HepG2 (cell line): ENCODE results near the gene DISP2. TPM values are rescaled to one million over a fixed set of nuclear protein-coding genes. Genes with fewer than 3 reads are reported as not detected.

Experiments used
- ATAC-seq: fragments of 200-7000 bp; cut with Tn5 transposase; 3 replicates; pipeline ENCODE4 v1.9.1; 2020; ENCODE audit warnings: mild to moderate bottlenecking, moderate library complexity
- BruUV-seq: library from RNA; stranded (reverse); fragments of 400-500 nt; replicated peaks from 2 replicates; lab custom pipeline; 2021; lab: Mats Ljungman, UMichigan
- CTCF ChIA-PET: fragments of 300-600 bp; formaldehyde crosslinking; extraction: SDS; loops from one replicate; lab custom pipeline; 2021; ENCODE audit warnings: low total read pairs, inconsistent platforms, low intra/inter-chr PET ratio; lab: Yijun Ruan, JAX
- POLR2A ChIA-PET: fragments of 350-600 bp; sonication (Branson Sonifier 250); formaldehyde crosslinking; loops from one replicate; lab custom pipeline; 2020; ENCODE audit warnings: antibody characterized with exemption, inconsistent platforms; lab: Yijun Ruan, JAX
- DNase-seq: peaks from one replicate; pipeline ENCODE4 v3.0.0-alpha.2; 2015; ENCODE audit warnings: low spot score
- FAIRE-seq: peaks from 3 replicates; lab custom pipeline; 2011; peaks lifted over from hg19 to GRCh38; lab: Jason Lieb, UNC
- H2AFZ ChIP-seq: one replicate; pipeline ENCODE4 v1.6.1; 2011; ENCODE audit warnings: low read length, inconsistent platforms
- H3K27ac ChIP-seq: fragments of 300-600 bp; 3 replicates; pipeline ENCODE4 v1.8.0; 2011; ENCODE audit warnings: mixed run types, mild to moderate bottlenecking, mixed read lengths, low read length, inconsistent platforms; ENCODE audit not compliant: insufficient read depth; ENCODE audit errors: extremely low read length
- H3K27me3 ChIP-seq, 2 experiments: fragments of 200-600 bp in 1 of 2; 2 replicates in 1 of 2; 3 replicates in 1 of 2; pipeline versions ENCODE4 v1.6.0 to v1.8.0; 2011; ENCODE audit warnings: low read length in 2 of 2, mild to moderate bottlenecking in 2 of 2, moderate library complexity in 2 of 2, inconsistent platforms in 1 of 2; ENCODE audit not compliant: insufficient read depth in 2 of 2, control insufficient read depth in 1 of 2
- H3K36me3 ChIP-seq, 2 experiments: fragments of 200-600 bp in 1 of 2; replicated peaks in 1 of 2; 2 replicates in 1 of 2; 3 replicates in 1 of 2; pipeline versions ENCODE4 v1.5.1 to v1.8.0; 2011; ENCODE audit warnings: low read length in 2 of 2, inconsistent platforms in 1 of 2; ENCODE audit not compliant: insufficient read depth in 2 of 2, control insufficient read depth in 1 of 2
- H3K4me1 ChIP-seq: 2 replicates; pipeline ENCODE4 v1.5.1; 2012; ENCODE audit warnings: low read length, inconsistent platforms; ENCODE audit not compliant: insufficient read depth
- H3K4me2 ChIP-seq: 2 replicates; pipeline ENCODE4 v1.6.0; 2011; ENCODE audit warnings: low read depth, low read length, inconsistent platforms
- H3K4me3 ChIP-seq, 3 experiments: fragments of 200-600 bp in 1 of 3; sonication (generic), shearing (Covaris generic) in 1 of 3; replicated peaks in 1 of 3; 2 replicates each; pipeline ENCODE4 v1.5.1; 2011 to 2016; ENCODE audit warnings: low read length in 3 of 3, inconsistent platforms in 2 of 3, low read depth in 2 of 3, mild to moderate bottlenecking in 2 of 3, control low read depth in 1 of 3, mixed read lengths in 1 of 3; ENCODE audit not compliant: insufficient read depth in 1 of 3
- H3K79me2 ChIP-seq: one replicate; pipeline ENCODE4 v1.6.1; 2011; ENCODE audit warnings: low read length, inconsistent platforms; ENCODE audit not compliant: insufficient read depth
- H3K9ac ChIP-seq: 2 replicates; pipeline ENCODE4 v1.6.0; 2011; ENCODE audit warnings: mild to moderate bottlenecking, low read depth, low read length, inconsistent platforms; ENCODE audit not compliant: insufficient read depth
- H3K9me3 ChIP-seq: 2 replicates; pipeline ENCODE4 v1.5.1; 2012; ENCODE audit warnings: mild to moderate bottlenecking, low read length
- H4K20me1 ChIP-seq: 2 replicates; pipeline ENCODE4 v1.6.0; 2011; ENCODE audit warnings: inconsistent platforms, mild to moderate bottlenecking, low read length, moderate library complexity; ENCODE audit not compliant: insufficient read depth
- GRHL1 ChIP-seq: sonication (generic); formaldehyde crosslinking; conservative IDR thresholded peaks from 2 replicates; pipeline ENCODE4 v1.8.0; 2022; ENCODE audit warnings: missing genetic modification reagents
- HOMEZ ChIP-seq: IDR thresholded peaks from 2 replicates; pipeline ENCODE4 v1.6.1; 2016; ENCODE audit warnings: low read depth
- RBAK ChIP-seq: sonication (generic); formaldehyde crosslinking; IDR thresholded peaks from 2 replicates; pipeline ENCODE4 v1.5.1; 2020; ENCODE audit warnings: mild to moderate bottlenecking, missing genetic modification reagents
- SNRNP70 ChIP-seq: fragments of 200-400 bp; formaldehyde crosslinking; IDR thresholded peaks from 2 replicates; pipeline ENCODE4 v1.6.1; 2017; ENCODE audit warnings: mild to moderate bottlenecking, low read depth, low read length, moderate library complexity
- TBL1XR1 ChIP-seq: fragments of 150-350 bp; IDR thresholded peaks from 2 replicates; pipeline ENCODE4 v1.6.1; 2014; ENCODE audit warnings: borderline replicate concordance, low read length; ENCODE audit not compliant: partially characterized antibody
- ZFP36 ChIP-seq: fragments of 150-350 bp; IDR thresholded peaks from 2 replicates; pipeline ENCODE4 v1.6.1; 2018; ENCODE audit warnings: borderline replicate concordance, low read length, low read depth; ENCODE audit not compliant: partially characterized antibody
- ZFP62 ChIP-seq: sonication (generic); formaldehyde crosslinking; IDR thresholded peaks from 2 replicates; pipeline ENCODE4 v1.4.0; 2020; ENCODE audit warnings: missing genetic modification reagents
- ZGPAT ChIP-seq: IDR thresholded peaks from 2 replicates; pipeline ENCODE4 v1.6.1; 2016; ENCODE audit warnings: mild to moderate bottlenecking
- ZNF264 ChIP-seq: sonication (generic); formaldehyde crosslinking; IDR thresholded peaks from 2 replicates; pipeline ENCODE4 v1.4.0; 2020; ENCODE audit warnings: missing genetic modification reagents
- ZNF335 ChIP-seq: sonication (generic); formaldehyde crosslinking; IDR thresholded peaks from 2 replicates; pipeline ENCODE4 v1.4.0; 2020; ENCODE audit warnings: missing genetic modification reagents
- ZNF75D ChIP-seq: sonication (generic); formaldehyde crosslinking; IDR thresholded peaks from 2 replicates; pipeline ENCODE4 v1.8.1; 2023; ENCODE audit warnings: missing genetic modification reagents, mild to moderate bottlenecking, borderline replicate concordance
- ZNF781 ChIP-seq: sonication (generic); formaldehyde crosslinking; IDR thresholded peaks from 2 replicates; pipeline ENCODE4 v1.5.1; 2020; ENCODE audit warnings: borderline replicate concordance, mild to moderate bottlenecking, missing genetic modification reagents; ENCODE audit errors: not compliant biosample characterization
- ZNF891 ChIP-seq: sonication (generic); formaldehyde crosslinking; IDR thresholded peaks from 2 replicates; pipeline ENCODE4 v1.5.0; 2020; ENCODE audit warnings: mild to moderate bottlenecking, missing genetic modification reagents
- WGBS: methylation state at CpG from one replicate; pipeline ENCODE4 v1.1.6; 2017; ENCODE audit warnings: low lambda C conversion rate; 5-methylcytosine and 5-hydroxymethylcytosine counted together
- in situ Hi-C: cut with HindIII; loops from 2 replicates; pipeline ENCODE4 v1.10.0; 2017; ENCODE audit warnings: low pct_unique_long_range_greater_than_20kb; ENCODE audit not compliant: extremely low pct_ligation_motif_present
- intact Hi-C: fragments of 100-400 bp; cut with micrococcal nuclease; formaldehyde crosslinking; loops from one replicate; pipeline ENCODE4 v1.10.0; 2022; ENCODE audit not compliant: unreplicated experiment
- polyA plus RNA-seq, 8 experiments: library from polyadenylated mRNA; depleted of rRNA in 3 of 8; stranded (reverse) in 7 of 8; unstranded in 1 of 8; fragments of >200 nt; fragmentation: Illumina TruSeq in 4 of 8; extraction: Trizol in 4 of 8; gene quantifications; 2 replicates each; pipeline versions ENCODE4 v1.2.1 to v1.2.3, GENCODE V29; 2011 to 2016; ENCODE audit warnings: low read depth in 4 of 8, missing spikeins in 1 of 8, mixed read lengths in 1 of 8; ENCODE audit not compliant: insufficient read depth in 1 of 8
- total RNA-seq, 5 experiments: library from RNA; depleted of rRNA; stranded (reverse); fragments of >200 nt; fragmentation: Illumina TruSeq; extraction: Trizol; gene quantifications; 2 replicates each; pipeline ENCODE4 v1.2.3, GENCODE V29; 2016; ENCODE audit warnings: low read depth in 1 of 5
- TF ChIP-seq, protein P1 (sequence below): sonication (generic); formaldehyde crosslinking; IDR thresholded peaks from 2 replicates; pipeline ENCODE4 v1.4.0; 2020; ENCODE audit warnings: missing genetic modification reagents

Gene DISP2
- total and polyA plus RNA-seq, 2 of the 13 experiments (the other 11 are each of a cell fraction or from before 2014, with no cell fraction given) = 0.09 to 0.32 TPM

GRCh38 chr15:40364251-40364650 lies 6.2 kb downstream of the DISP2 start:
- FAIRE-seq = no peak
- no peak for DNase-seq
- in situ Hi-C loops (no loop called here), intact Hi-C loops (no loop called here)
- no peaks in the 10 kb centered on the region for H3K9me3 ChIP-seq
- no peaks in the 10 kb centered on the region for H4K20me1 ChIP-seq
- H3K4me2 ChIP-seq = no peak overlapping the region
- H3K27ac ChIP-seq = no peak overlapping the region
- H3K9ac ChIP-seq = no peak overlapping the region
- POLR2A ChIA-PET = no interaction called here
- WGBS = 2% methylated on average over 6 of the region's 6 CpGs
- no peak for ATAC-seq
- no TSS peak for BruUV-seq
- H3K36me3 ChIP-seq = no peaks in the 10 kb centered on the region
- no peak overlapping the region for H2AFZ ChIP-seq
- H3K4me3 ChIP-seq = no peak overlapping the region
- no peaks in the 10 kb centered on the region for H3K4me1 ChIP-seq
- peaks cover 13 to 78% of the 10 kb centered on the region in 2 experiments for H3K27me3 ChIP-seq
- H3K79me2 ChIP-seq = no peaks in the 10 kb centered on the region
- CTCF ChIA-PET = no interaction called here
- no peak for TF ChIP-seq ZNF75D (CRISPR knock-in tag)
- no peak for TF ChIP-seq ZGPAT (CRISPR knock-in tag)
- no peak for TF ChIP-seq ZNF781 (CRISPR knock-in tag)
- no peak for TF ChIP-seq HOMEZ (CRISPR knock-in tag)
- TF ChIP-seq ZFP62 (CRISPR knock-in tag) = no peak
- no peak for TF ChIP-seq ZNF891 (CRISPR knock-in tag)
- no peak for TF ChIP-seq RBAK
- no peak for TF ChIP-seq SNRNP70
- TF ChIP-seq TBL1XR1 = no peak
- no peak for TF ChIP-seq ZNF335 (CRISPR knock-in tag)
- no peak for TF ChIP-seq ZNF264 (CRISPR knock-in tag)
- TF ChIP-seq ZFP36 = no peak
- TF ChIP-seq GRHL1 (CRISPR knock-in tag) = no peak
- TF ChIP-seq, protein P1, sequence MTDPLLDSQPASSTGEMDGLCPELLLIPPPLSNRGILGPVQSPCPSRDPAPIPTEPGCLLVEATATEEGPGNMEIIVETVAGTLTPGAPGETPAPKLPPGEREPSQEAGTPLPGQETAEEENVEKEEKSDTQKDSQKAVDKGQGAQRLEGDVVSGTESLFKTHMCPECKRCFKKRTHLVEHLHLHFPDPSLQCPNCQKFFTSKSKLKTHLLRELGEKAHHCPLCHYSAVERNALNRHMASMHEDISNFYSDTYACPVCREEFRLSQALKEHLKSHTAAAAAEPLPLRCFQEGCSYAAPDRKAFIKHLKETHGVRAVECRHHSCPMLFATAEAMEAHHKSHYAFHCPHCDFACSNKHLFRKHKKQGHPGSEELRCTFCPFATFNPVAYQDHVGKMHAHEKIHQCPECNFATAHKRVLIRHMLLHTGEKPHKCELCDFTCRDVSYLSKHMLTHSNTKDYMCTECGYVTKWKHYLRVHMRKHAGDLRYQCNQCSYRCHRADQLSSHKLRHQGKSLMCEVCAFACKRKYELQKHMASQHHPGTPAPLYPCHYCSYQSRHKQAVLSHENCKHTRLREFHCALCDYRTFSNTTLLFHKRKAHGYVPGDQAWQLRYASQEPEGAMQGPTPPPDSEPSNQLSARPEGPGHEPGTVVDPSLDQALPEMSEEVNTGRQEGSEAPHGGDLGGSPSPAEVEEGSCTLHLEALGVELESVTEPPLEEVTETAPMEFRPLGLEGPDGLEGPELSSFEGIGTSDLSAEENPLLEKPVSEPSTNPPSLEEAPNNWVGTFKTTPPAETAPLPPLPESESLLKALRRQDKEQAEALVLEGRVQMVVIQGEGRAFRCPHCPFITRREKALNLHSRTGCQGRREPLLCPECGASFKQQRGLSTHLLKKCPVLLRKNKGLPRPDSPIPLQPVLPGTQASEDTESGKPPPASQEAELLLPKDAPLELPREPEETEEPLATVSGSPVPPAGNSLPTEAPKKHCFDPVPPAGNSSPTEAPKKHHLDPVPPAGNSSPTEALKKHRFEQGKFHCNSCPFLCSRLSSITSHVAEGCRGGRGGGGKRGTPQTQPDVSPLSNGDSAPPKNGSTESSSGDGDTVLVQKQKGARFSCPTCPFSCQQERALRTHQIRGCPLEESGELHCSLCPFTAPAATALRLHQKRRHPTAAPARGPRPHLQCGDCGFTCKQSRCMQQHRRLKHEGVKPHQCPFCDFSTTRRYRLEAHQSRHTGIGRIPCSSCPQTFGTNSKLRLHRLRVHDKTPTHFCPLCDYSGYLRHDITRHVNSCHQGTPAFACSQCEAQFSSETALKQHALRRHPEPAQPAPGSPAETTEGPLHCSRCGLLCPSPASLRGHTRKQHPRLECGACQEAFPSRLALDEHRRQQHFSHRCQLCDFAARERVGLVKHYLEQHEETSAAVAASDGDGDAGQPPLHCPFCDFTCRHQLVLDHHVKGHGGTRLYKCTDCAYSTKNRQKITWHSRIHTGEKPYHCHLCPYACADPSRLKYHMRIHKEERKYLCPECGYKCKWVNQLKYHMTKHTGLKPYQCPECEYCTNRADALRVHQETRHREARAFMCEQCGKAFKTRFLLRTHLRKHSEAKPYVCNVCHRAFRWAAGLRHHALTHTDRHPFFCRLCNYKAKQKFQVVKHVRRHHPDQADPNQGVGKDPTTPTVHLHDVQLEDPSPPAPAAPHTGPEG (CRISPR knock-in tag) = no peak
